T follicular helper cell (primary cell): Measurements from ENCODE around the gene UNC13B.

Experiments
- DNase-seq: peaks from one replicate; pipeline ENCODE4 v3.0.0-alpha.2; 2020; ENCODE audit warnings: low read depth

UNC13B gene

GRCh38 chr9:35277171-35277520, 115.3 kb downstream of the UNC13B start:
- DNase-seq, result no peak

- no peak for DNase-seq
Observed at GRCh38 chr9:35277628-35278359, 116.0 kb downstream of the UNC13B start.

- DNase-seq, result no peak
Observed at GRCh38 chr9:35279946-35280345, 118.1 kb downstream of the UNC13B start.

- no peak for DNase-seq
Observed at GRCh38 chr9:35280399-35280798, 118.6 kb downstream of the UNC13B start.

GRCh38 chr9:35285731-35286130, 123.9 kb downstream of the UNC13B start:
- DNase-seq, result no peak

- no peak for DNase-seq
Observed at GRCh38 chr9:35286381-35286780, 124.6 kb downstream of the UNC13B start.

- no peak for DNase-seq
Observed at GRCh38 chr9:35287987-35288632, 126.3 kb downstream of the UNC13B start.

- DNase-seq, result no peak
Observed at GRCh38 chr9:35288778-35289177, 127.0 kb downstream of the UNC13B start.

- no peak for DNase-seq
Observed at GRCh38 chr9:35293376-35293964, 131.7 kb downstream of the UNC13B start.

GRCh38 chr9:35294066-35294465, 132.3 kb downstream of the UNC13B start:
- no peak for DNase-seq

- DNase-seq, result no peak
Observed at GRCh38 chr9:35294556-35294955, 132.7 kb downstream of the UNC13B start.

GRCh38 chr9:35295369-35296036, 133.7 kb downstream of the UNC13B start:
- no peak for DNase-seq

GRCh38 chr9:35303567-35303966, 141.8 kb downstream of the UNC13B start:
- DNase-seq, result no peak

- no peak for DNase-seq
Observed at GRCh38 chr9:35306283-35306682, 144.5 kb downstream of the UNC13B start.

- DNase-seq, result no peak
Observed at GRCh38 chr9:35308316-35308715, 146.5 kb downstream of the UNC13B start.

GRCh38 chr9:35311891-35312639, 150.3 kb downstream of the UNC13B start:
- DNase-seq, result no peak

GRCh38 chr9:35313460-35313859, 151.7 kb downstream of the UNC13B start:
- DNase-seq, result no peak

- no peak for DNase-seq
Observed at GRCh38 chr9:35313916-35314315, 152.1 kb downstream of the UNC13B start.

- no peak for DNase-seq
Observed at GRCh38 chr9:35318741-35319140, 156.9 kb downstream of the UNC13B start.

GRCh38 chr9:35322075-35322885, 160.5 kb downstream of the UNC13B start:
- no peak for DNase-seq

GRCh38 chr9:35324966-35325365, 163.2 kb downstream of the UNC13B start:
- DNase-seq, result no peak
